Muscle layer of colon (tissue), 2 donors: ENCODE measurements around the gene GAN.
"Not testable (repeated sequence)": the region's sequence is repeated elsewhere in the genome, so short reads cannot be mapped to it uniquely, and the experiment has no call there.

Experiments used
- H3K27ac ChIP-seq: one replicate; pipeline ENCODE4 v1.7.0; 2013; ENCODE audit warnings: low read depth, mild to moderate bottlenecking, low read length, moderate library complexity
- H3K27me3 ChIP-seq, 2 donors: one replicate each; pipeline ENCODE4 v1.7.0; 2013; ENCODE audit warnings: low read length in 2 of 2, mild to moderate bottlenecking in 2 of 2; ENCODE audit not compliant: insufficient read depth in 2 of 2, control insufficient read depth in 1 of 2
- H3K36me3 ChIP-seq: one replicate; pipeline ENCODE4 v1.7.0; 2013; ENCODE audit warnings: mild to moderate bottlenecking, low read length; ENCODE audit not compliant: insufficient read depth
- H3K4me1 ChIP-seq: one replicate; pipeline ENCODE4 v1.7.0; 2013; ENCODE audit warnings: mild to moderate bottlenecking, low read length; ENCODE audit not compliant: insufficient read depth
- H3K4me3 ChIP-seq, 2 donors: one replicate each; pipeline ENCODE4 v1.7.0; 2013; ENCODE audit warnings: low read length in 2 of 2, low read depth in 1 of 2, mild to moderate bottlenecking in 1 of 2, moderate library complexity in 1 of 2
- H3K9ac ChIP-seq: one replicate; pipeline ENCODE4 v1.7.0; 2013; ENCODE audit warnings: low read length
- H3K9me3 ChIP-seq: one replicate; pipeline ENCODE4 v1.7.0; 2013; ENCODE audit warnings: mild to moderate bottlenecking, low read length
- donor health status: abdominal sarcoma.
- donor health status: Adenocarcinoma of cecum.

The GAN gene

DNA sequence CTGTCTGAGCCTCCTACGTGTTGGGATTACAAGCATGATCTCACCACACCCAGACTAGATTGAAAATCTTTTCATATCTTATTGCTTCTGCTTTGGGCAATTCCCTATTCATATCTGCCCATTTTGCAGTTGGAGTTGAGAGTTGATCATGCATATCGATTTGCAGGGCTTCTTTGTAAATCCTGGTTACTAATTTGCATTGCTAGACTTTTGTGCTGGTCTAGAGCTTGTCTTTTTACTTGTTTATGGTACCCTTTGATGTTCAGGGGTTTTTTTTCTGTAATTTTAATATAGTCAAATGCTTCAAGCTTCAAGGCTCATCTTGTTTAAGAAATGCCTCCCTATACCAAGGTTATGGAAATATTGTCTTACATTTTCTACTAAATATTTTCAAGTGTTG, 106.4 kb downstream of the GAN start:
- H3K27me3 ChIP-seq: no peaks in the 10 kb centered on the region
- no peaks in the 10 kb centered on the region for H3K9me3 ChIP-seq
- H3K27ac ChIP-seq: no peak overlapping the region
- H3K4me3 ChIP-seq: no peak overlapping the region
- H3K4me1 ChIP-seq: no peaks in the 10 kb centered on the region
- H3K9ac ChIP-seq: no peak overlapping the region
- no peaks in the 10 kb centered on the region for H3K36me3 ChIP-seq

GRCh38 chr16:81421536-81421935, 106.8 kb downstream of the GAN start:
- Histone ChIP-seq H3K36me3 (no peaks in the 10 kb centered on the region), H3K4me1 (no peaks in the 10 kb centered on the region), H3K9me3 (no peaks in the 10 kb centered on the region), H3K4me3 (no peak overlapping the region), H3K27ac (no peak overlapping the region), H3K9ac (no peak overlapping the region), H3K27me3 (no peaks in the 10 kb centered on the region)

DNA sequence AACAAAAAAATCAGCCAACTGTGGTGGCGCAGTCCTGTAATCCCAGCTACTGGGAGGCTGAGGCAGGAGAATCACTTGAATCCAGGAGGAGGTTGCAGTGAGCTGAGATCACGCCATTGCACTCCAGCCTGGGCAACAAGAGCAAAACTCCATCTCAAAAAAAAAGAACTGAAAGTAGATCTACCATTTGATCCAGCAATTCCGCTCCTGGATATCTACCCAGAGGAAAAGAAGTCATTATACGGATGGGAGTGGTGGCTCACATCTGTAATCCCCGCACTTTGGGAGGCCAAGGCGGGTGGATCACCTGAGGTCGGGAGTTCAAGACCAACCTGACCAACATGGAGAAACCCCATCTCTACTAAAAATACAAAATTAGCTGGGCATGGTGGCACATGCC, 107.4 kb downstream of the GAN start:
- not testable (repeated sequence) for H3K9ac ChIP-seq, H3K4me3 ChIP-seq, H3K27ac ChIP-seq, H3K9me3 ChIP-seq, H3K27me3 ChIP-seq, H3K4me1 ChIP-seq, H3K36me3 ChIP-seq

- Histone ChIP-seq H3K9ac (no peak overlapping the region), H3K9me3 (no peaks in the 10 kb centered on the region), H3K27me3 (no peaks in the 10 kb centered on the region), H3K27ac (no peak overlapping the region), H3K4me1 (no peaks in the 10 kb centered on the region), H3K36me3 (no peaks in the 10 kb centered on the region), H3K4me3 (no peak overlapping the region)
Observed at GRCh38 chr16:81424771-81425170, 110.0 kb downstream of the GAN start.

DNA sequence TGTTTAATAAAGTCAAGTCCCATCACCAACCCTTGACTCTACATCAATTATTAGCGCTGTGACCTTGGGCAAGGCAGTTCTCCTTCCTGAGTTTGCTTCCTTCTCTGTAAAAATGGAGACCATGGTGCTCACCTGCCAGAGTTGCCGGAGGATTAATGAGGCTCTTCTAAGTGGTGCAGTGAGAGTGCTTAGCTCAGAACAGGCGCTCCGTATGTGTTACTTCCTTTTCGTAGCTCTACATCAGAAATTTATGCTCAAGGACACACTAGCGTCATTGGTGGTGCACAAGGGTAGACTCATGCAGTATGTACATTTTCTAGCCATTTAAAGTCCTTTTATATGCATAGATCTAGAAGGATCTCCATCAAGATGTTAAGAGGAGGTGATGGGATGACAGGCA, 112.5 kb downstream of the GAN start:
- no peak overlapping the region for H3K27ac ChIP-seq
- no peaks in the 10 kb centered on the region for H3K27me3 ChIP-seq
- H3K4me3 ChIP-seq: no peak overlapping the region
- no peak overlapping the region for H3K9ac ChIP-seq
- no peaks in the 10 kb centered on the region for H3K4me1 ChIP-seq
- no peaks in the 10 kb centered on the region for H3K9me3 ChIP-seq
- no peaks in the 10 kb centered on the region for H3K36me3 ChIP-seq

- no peak overlapping the region for H3K9ac ChIP-seq
- no peaks in the 10 kb centered on the region for H3K4me1 ChIP-seq
- no peak overlapping the region for H3K4me3 ChIP-seq
- no peaks in the 10 kb centered on the region for H3K9me3 ChIP-seq
- no peaks in the 10 kb centered on the region for H3K36me3 ChIP-seq
- H3K27ac ChIP-seq: no peak overlapping the region
- H3K27me3 ChIP-seq: no peaks in the 10 kb centered on the region
Observed at GRCh38 chr16:81429045-81429521, 114.3 kb downstream of the GAN start.

GRCh38 chr16:81431554-81432353, 117.0 kb downstream of the GAN start:
- Histone ChIP-seq H3K9me3 (no peaks in the 10 kb centered on the region), H3K27ac (no peak overlapping the region), H3K27me3 (no peaks in the 10 kb centered on the region), H3K4me3 (no peak overlapping the region), H3K4me1 (no peaks in the 10 kb centered on the region), H3K36me3 (no peaks in the 10 kb centered on the region), H3K9ac (no peak overlapping the region)

GRCh38 chr16:81432937-81433557, 118.3 kb downstream of the GAN start:
- H3K9ac ChIP-seq: no peak overlapping the region
- H3K9me3 ChIP-seq: no peaks in the 10 kb centered on the region
- no peaks in the 10 kb centered on the region for H3K36me3 ChIP-seq
- no peaks in the 10 kb centered on the region for H3K27me3 ChIP-seq
- no peak overlapping the region for H3K27ac ChIP-seq
- no peak overlapping the region for H3K4me3 ChIP-seq
- H3K4me1 ChIP-seq: no peaks in the 10 kb centered on the region

DNA sequence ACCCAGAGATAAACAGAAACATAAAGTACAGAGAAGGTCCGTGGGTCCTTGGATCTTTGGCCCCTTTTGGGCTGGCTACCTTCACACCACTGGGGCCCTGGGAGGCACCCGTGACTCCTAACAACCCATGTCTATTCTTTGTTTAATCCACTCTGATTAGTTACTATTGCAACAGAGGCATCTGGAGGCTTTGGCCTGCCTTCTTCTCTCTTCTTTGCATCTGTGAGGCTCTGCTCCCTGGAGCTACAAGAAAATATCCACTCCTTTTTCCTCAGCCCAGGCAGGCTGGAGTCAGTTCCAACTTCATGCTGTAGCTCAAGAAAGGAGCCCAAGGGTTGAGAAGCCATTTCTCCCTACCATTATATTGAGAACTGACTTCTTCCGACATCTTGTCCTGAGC, 120.3 kb downstream of the GAN start:
- H3K9me3 ChIP-seq: no peaks in the 10 kb centered on the region
- H3K36me3 ChIP-seq: no peaks in the 10 kb centered on the region
- no peak overlapping the region for H3K4me3 ChIP-seq
- H3K27me3 ChIP-seq: no peaks in the 10 kb centered on the region
- H3K27ac ChIP-seq: no peak overlapping the region
- no peaks in the 10 kb centered on the region for H3K4me1 ChIP-seq
- H3K9ac ChIP-seq: no peak overlapping the region

- Histone ChIP-seq H3K4me1 (no peaks in the 10 kb centered on the region), H3K9ac (no peak overlapping the region), H3K4me3 (no peak overlapping the region), H3K36me3 (no peaks in the 10 kb centered on the region), H3K27me3 (no peaks in the 10 kb centered on the region), H3K27ac (no peak overlapping the region), H3K9me3 (no peaks in the 10 kb centered on the region)
Observed at GRCh38 chr16:81435567-81435966, 120.8 kb downstream of the GAN start.

- no peaks in the 10 kb centered on the region for H3K4me1 ChIP-seq
- no peaks in the 10 kb centered on the region for H3K27me3 ChIP-seq
- no peaks in the 10 kb centered on the region for H3K9me3 ChIP-seq
- H3K9ac ChIP-seq: no peak overlapping the region
- H3K27ac ChIP-seq: no peak overlapping the region
- no peak overlapping the region for H3K4me3 ChIP-seq
- H3K36me3 ChIP-seq: no peaks in the 10 kb centered on the region
Observed at GRCh38 chr16:81436386-81436785, 121.6 kb downstream of the GAN start.

GRCh38 chr16:81437865-81438264, 123.1 kb downstream of the GAN start:
- Histone ChIP-seq H3K4me1 (no peaks in the 10 kb centered on the region), H3K9ac (no peak overlapping the region), H3K9me3 (no peaks in the 10 kb centered on the region), H3K27ac (no peak overlapping the region), H3K27me3 (no peaks in the 10 kb centered on the region), H3K4me3 (no peak overlapping the region), H3K36me3 (no peaks in the 10 kb centered on the region)
